GM23338 (cell line): Measurements from ENCODE around the gene CCDC6. TPM values are rescaled to one million over a fixed set of nuclear protein-coding genes. Genes with fewer than 3 reads are reported as not detected.
A peak's percentile ranks its signal among the peaks of the same experiment; 100 is the strongest.

ENCODE experiments used
- ATAC-seq: fragments of 200-7000 bp; cut with Tn5 transposase; 3 replicates; pipeline ENCODE4 v1.9.1; 2020
- DNase-seq: peaks from one replicate; pipeline ENCODE4 v3.0.0-alpha.2; 2015; ENCODE audit warnings: low spot score
- H2AFZ ChIP-seq: fragments of 200-600 bp; sonication (generic); 2 replicates; pipeline ENCODE4 v1.8.0; 2016; ENCODE audit warnings: antibody characterized with exemption, mild to moderate bottlenecking, moderate library complexity
- H3F3A ChIP-seq: fragments of 200-600 bp; sonication (generic); replicated peaks from 2 replicates; pipeline ENCODE4 v1.8.0; 2017; ENCODE audit warnings: antibody characterized with exemption, mixed run types, low read depth
- H3K27ac ChIP-seq: fragments of 200-600 bp; sonication (generic); 2 replicates; pipeline ENCODE4 v1.6.1; 2016; ENCODE audit warnings: low read depth
- H3K27me3 ChIP-seq: fragments of 200-600 bp; sonication (generic); 2 replicates; pipeline ENCODE4 v1.8.0; 2016; ENCODE audit warnings: mild to moderate bottlenecking, mixed run types, moderate library complexity; ENCODE audit not compliant: insufficient read depth
- H3K36me3 ChIP-seq: fragments of 200-600 bp; sonication (generic); 2 replicates; pipeline ENCODE4 v1.8.0; 2016; ENCODE audit warnings: mild to moderate bottlenecking; ENCODE audit not compliant: insufficient read depth
- H3K4me1 ChIP-seq: fragments of 200-600 bp; sonication (generic); 2 replicates; pipeline ENCODE4 v1.8.0; 2016; ENCODE audit warnings: mild to moderate bottlenecking, moderate library complexity; ENCODE audit not compliant: insufficient read depth
- H3K4me2 ChIP-seq: fragments of 200-600 bp; sonication (generic); 2 replicates; pipeline ENCODE4 v1.7.1; 2017; ENCODE audit warnings: mixed run types
- H3K4me3 ChIP-seq: fragments of 200-600 bp; sonication (generic); 2 replicates; pipeline ENCODE4 v1.6.1; 2016; ENCODE audit warnings: mixed run types
- H3K79me2 ChIP-seq: fragments of 200-600 bp; sonication (generic); replicated peaks from 2 replicates; pipeline ENCODE4 v1.8.0; 2017; ENCODE audit warnings: mild to moderate bottlenecking; ENCODE audit not compliant: insufficient read depth
- H3K9me2 ChIP-seq: fragments of 200-600 bp; sonication (generic); 2 replicates; pipeline ENCODE4 v1.8.0; 2017; ENCODE audit not compliant: insufficient read depth
- H4K20me1 ChIP-seq: fragments of 200-600 bp; sonication (generic); replicated peaks from 2 replicates; pipeline ENCODE4 v1.8.0; 2017; ENCODE audit warnings: mild to moderate bottlenecking; ENCODE audit not compliant: insufficient read depth
- H3K27ac Mint-ChIP-seq: 2 replicates; pipeline ENCODE4 v1.8.0; 2020; ENCODE audit warnings: inconsistent platforms, mild to moderate bottlenecking, moderate library complexity, mixed read lengths
- H3K27me3 Mint-ChIP-seq: 3 replicates; pipeline ENCODE4 v1.8.0; 2022; ENCODE audit warnings: low read depth, mild to moderate bottlenecking, moderate library complexity, mixed read lengths, inconsistent platforms; ENCODE audit not compliant: insufficient read depth, poor library complexity
- H3K36me3 Mint-ChIP-seq: 3 replicates; pipeline ENCODE4 v1.8.0; 2021; ENCODE audit warnings: low read depth, mild to moderate bottlenecking, inconsistent platforms, moderate library complexity, mixed read lengths
- H3K4me1 Mint-ChIP-seq: 3 replicates; pipeline ENCODE4 v1.8.0; 2020; ENCODE audit warnings: mild to moderate bottlenecking, inconsistent platforms, mixed read lengths
- H3K4me3 Mint-ChIP-seq: 3 replicates; pipeline ENCODE4 v1.8.0; 2021; ENCODE audit warnings: moderate library complexity, mild to moderate bottlenecking, inconsistent platforms, mixed read lengths
- H3K9me3 Mint-ChIP-seq: 3 replicates; pipeline ENCODE4 v1.8.0; 2020; ENCODE audit warnings: moderate library complexity, mild to moderate bottlenecking, inconsistent platforms, mixed read lengths
- CREB1 ChIP-seq: fragments of 250-450 bp; sonication (Bioruptor Pico); IDR thresholded peaks from 2 replicates; pipeline ENCODE4 v1.5.0; 2020; ENCODE audit warnings: low read depth, mild to moderate bottlenecking, moderate library complexity
- EZH2 ChIP-seq: fragments of 200-600 bp; sonication (generic); IDR thresholded peaks from one replicate; pipeline ENCODE4 v1.8.0; 2017; ENCODE audit warnings: antibody characterized with exemption, mild to moderate bottlenecking, low read depth; ENCODE audit not compliant: unreplicated experiment
- POLR2AphosphoS5 ChIP-seq: IDR thresholded peaks from 2 replicates; pipeline ENCODE4 v1.6.1; 2016; ENCODE audit warnings: antibody characterized with exemption, low read depth
- STAT1 ChIP-seq: IDR thresholded peaks from one replicate; pipeline ENCODE4 v1.6.1; 2016; ENCODE audit warnings: antibody characterized with exemption; ENCODE audit not compliant: unreplicated experiment
- ZNF114 ChIP-seq: fragments of 250-450 bp; sonication (Bioruptor Pico); IDR thresholded peaks from 2 replicates; pipeline ENCODE4 v1.5.0; 2020; ENCODE audit warnings: mild to moderate bottlenecking, moderate library complexity
- ZNF331 ChIP-seq: fragments of 250-450 bp; sonication (Bioruptor Pico); IDR thresholded peaks from 2 replicates; pipeline ENCODE4 v1.5.0; 2020; ENCODE audit warnings: low read depth, mild to moderate bottlenecking, moderate library complexity
- polyA plus RNA-seq: library from polyadenylated mRNA; unstranded; fragments of >200 nt; fragmentation: Nextera tagmentation; extraction: Ambion mirVana; gene quantifications from 2 replicates; pipeline ENCODE4 v1.2.1, GENCODE V29; 2016
- total RNA-seq: library from RNA; depleted of rRNA; stranded (reverse); fragments of >200 nt; shearing (Covaris generic); gene quantifications from 2 replicates; pipeline ENCODE4 v1.2.3, GENCODE V29; 2014
- TF ChIP-seq, protein P1 (sequence below), 2 experiments: fragments of 200-600 bp in 1 of 2; sonication (generic) in 1 of 2; conservative IDR thresholded peaks; 2 replicates each; pipeline versions ENCODE4 v1.5.1 to v1.6.1; 2016 to 2017; ENCODE audit warnings: antibody characterized with exemption in 2 of 2, low read depth in 2 of 2, mild to moderate bottlenecking in 2 of 2, moderate library complexity in 1 of 2
- TF ChIP-seq, protein P2 (sequence below): IDR thresholded peaks from one replicate; pipeline ENCODE4 v1.6.1; 2018; ENCODE audit warnings: antibody characterized with exemption; ENCODE audit not compliant: unreplicated experiment

The CCDC6 gene
- total and polyA plus RNA-seq, 2 experiments from 2014 or later: 32.5 to 66.9 TPM

GRCh38 chr10:59838085-59838789, 68.1 kb downstream of the CCDC6 start (continued):
- TF ChIP-seq ZNF114 (CRISPR knock-in tag): no peak
- TF ChIP-seq EZH2: no peak
- TF ChIP-seq, protein P1, sequence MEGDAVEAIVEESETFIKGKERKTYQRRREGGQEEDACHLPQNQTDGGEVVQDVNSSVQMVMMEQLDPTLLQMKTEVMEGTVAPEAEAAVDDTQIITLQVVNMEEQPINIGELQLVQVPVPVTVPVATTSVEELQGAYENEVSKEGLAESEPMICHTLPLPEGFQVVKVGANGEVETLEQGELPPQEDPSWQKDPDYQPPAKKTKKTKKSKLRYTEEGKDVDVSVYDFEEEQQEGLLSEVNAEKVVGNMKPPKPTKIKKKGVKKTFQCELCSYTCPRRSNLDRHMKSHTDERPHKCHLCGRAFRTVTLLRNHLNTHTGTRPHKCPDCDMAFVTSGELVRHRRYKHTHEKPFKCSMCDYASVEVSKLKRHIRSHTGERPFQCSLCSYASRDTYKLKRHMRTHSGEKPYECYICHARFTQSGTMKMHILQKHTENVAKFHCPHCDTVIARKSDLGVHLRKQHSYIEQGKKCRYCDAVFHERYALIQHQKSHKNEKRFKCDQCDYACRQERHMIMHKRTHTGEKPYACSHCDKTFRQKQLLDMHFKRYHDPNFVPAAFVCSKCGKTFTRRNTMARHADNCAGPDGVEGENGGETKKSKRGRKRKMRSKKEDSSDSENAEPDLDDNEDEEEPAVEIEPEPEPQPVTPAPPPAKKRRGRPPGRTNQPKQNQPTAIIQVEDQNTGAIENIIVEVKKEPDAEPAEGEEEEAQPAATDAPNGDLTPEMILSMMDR (conservative IDR thresholded peaks at IDR 0.05; ENCODE audit: low read depth in 2 of 2): no peak
- no peak for TF ChIP-seq STAT1
- no peak for TF ChIP-seq POLR2AphosphoS5
- no peak for TF ChIP-seq CREB1 (CRISPR knock-in tag)
- TF ChIP-seq, protein P2, sequence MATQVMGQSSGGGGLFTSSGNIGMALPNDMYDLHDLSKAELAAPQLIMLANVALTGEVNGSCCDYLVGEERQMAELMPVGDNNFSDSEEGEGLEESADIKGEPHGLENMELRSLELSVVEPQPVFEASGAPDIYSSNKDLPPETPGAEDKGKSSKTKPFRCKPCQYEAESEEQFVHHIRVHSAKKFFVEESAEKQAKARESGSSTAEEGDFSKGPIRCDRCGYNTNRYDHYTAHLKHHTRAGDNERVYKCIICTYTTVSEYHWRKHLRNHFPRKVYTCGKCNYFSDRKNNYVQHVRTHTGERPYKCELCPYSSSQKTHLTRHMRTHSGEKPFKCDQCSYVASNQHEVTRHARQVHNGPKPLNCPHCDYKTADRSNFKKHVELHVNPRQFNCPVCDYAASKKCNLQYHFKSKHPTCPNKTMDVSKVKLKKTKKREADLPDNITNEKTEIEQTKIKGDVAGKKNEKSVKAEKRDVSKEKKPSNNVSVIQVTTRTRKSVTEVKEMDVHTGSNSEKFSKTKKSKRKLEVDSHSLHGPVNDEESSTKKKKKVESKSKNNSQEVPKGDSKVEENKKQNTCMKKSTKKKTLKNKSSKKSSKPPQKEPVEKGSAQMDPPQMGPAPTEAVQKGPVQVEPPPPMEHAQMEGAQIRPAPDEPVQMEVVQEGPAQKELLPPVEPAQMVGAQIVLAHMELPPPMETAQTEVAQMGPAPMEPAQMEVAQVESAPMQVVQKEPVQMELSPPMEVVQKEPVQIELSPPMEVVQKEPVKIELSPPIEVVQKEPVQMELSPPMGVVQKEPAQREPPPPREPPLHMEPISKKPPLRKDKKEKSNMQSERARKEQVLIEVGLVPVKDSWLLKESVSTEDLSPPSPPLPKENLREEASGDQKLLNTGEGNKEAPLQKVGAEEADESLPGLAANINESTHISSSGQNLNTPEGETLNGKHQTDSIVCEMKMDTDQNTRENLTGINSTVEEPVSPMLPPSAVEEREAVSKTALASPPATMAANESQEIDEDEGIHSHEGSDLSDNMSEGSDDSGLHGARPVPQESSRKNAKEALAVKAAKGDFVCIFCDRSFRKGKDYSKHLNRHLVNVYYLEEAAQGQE: no peak

DNA sequence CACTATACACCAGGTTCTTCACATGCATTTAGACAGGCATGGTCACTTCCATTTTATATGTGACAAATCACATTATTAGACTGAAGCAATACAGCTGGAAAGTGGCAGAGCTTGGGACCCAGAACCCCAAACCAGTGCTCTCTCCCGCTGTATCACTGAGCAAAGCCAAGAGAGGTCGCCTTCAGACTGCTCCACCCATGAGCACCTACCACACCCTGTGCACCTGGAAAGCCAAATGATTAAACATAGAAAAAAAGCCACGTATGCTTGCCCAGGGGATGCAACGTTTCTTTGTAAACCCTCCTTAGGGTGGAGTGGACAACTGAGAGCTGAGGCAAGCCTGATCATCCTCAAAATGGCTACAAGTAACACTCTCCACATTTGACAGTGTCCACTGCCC, 72.5 kb downstream of the CCDC6 start:
- no peak; the same call in 2 of the 3 replicates for ATAC-seq
- no peak overlapping the region for H3K27ac ChIP-seq
- peaks cover 65% of the 10 kb centered on the region for H3K79me2 ChIP-seq
- H2AFZ ChIP-seq: no peak overlapping the region
- TF ChIP-seq, protein P1 (conservative IDR thresholded peaks at IDR 0.05; ENCODE audit: low read depth in 2 of 2): peak in 1 of 2 experiments; percentile 54; a peak in 2 of 4 replicates
- TF ChIP-seq ZNF114 (CRISPR knock-in tag): no peak
- no peak for TF ChIP-seq ZNF331 (CRISPR knock-in tag)
- no peak overlapping the region for H3K4me2 ChIP-seq
- no peaks in the 10 kb centered on the region for H3K9me2 ChIP-seq
- H3K36me3 Mint-ChIP-seq: peaks cover 15% of the 10 kb centered on the region
- peaks cover 18% of the 10 kb centered on the region for H4K20me1 ChIP-seq
- H3K4me3 ChIP-seq: no peak overlapping the region
- H3K4me3 Mint-ChIP-seq: no peak overlapping the region
- H3K4me1 Mint-ChIP-seq: peaks cover 24% of the 10 kb centered on the region; the same call in 2 of the 3 replicates
- no peak overlapping the region for H3K27ac Mint-ChIP-seq
- no peaks in the 10 kb centered on the region; the same call in 1 of the 2 replicates for H3F3A ChIP-seq
- H3K9me3 Mint-ChIP-seq: no peaks in the 10 kb centered on the region
- no peak for DNase-seq
- no peaks in the 10 kb centered on the region for H3K36me3 ChIP-seq
- H3K27me3 ChIP-seq: no peaks in the 10 kb centered on the region
- H3K27me3 Mint-ChIP-seq: peaks cover 7% of the 10 kb centered on the region
- peaks cover 10% of the 10 kb centered on the region; the same call in 1 of the 2 replicates for H3K4me1 ChIP-seq
